Measurements from ENCODE around the gene IFNA2. TPM values are rescaled to one million over a fixed set of nuclear protein-coding genes. Genes with fewer than 3 reads are reported as not detected.

The IFNA2 gene
- total and polyA plus RNA-seq, 7 experiments from 2014 or later = not detected

- no peaks in the 10 kb centered on the region for H3K36me3 ChIP-seq (ENCODE audit: control insufficient read depth in 2 of 3, insufficient read depth in 3 of 3, low read length in 3 of 3)
- no peak overlapping the region for H3K27ac ChIP-seq (ENCODE audit: low read depth, low read length)
- ChIA-PET POLR2A (no interaction called here), CTCF (no interaction called here)
- H3K27me3 ChIP-seq (ENCODE audit: control insufficient read depth in 2 of 2, insufficient read depth in 2 of 2, low read length in 2 of 2) = no peaks in the 10 kb centered on the region
- H3K27ac Mint-ChIP-seq = no peak overlapping the region
- DNase-seq (no peak), ATAC-seq (no peak)
- intact Hi-C loops (cut with micrococcal nuclease) = no loop called here
- no peaks in the 10 kb centered on the region for H3K9me3 Mint-ChIP-seq
- no peaks in the 10 kb centered on the region for H3K9me3 ChIP-seq (ENCODE audit: control insufficient read depth in 2 of 3, low read length in 3 of 3)
- no peak overlapping the region for H3K4me3 ChIP-seq (ENCODE audit: low read length)
- peaks cover 0 to 18% (median 16%) of the 10 kb centered on the region in 7 donors for H3K4me1 Mint-ChIP-seq
- no peaks in the 10 kb centered on the region for H3K36me3 Mint-ChIP-seq
- H3K27me3 Mint-ChIP-seq = peaks cover 0 to 32% (median 5%) of the 10 kb centered on the region in 5 donors
- H3K4me1 ChIP-seq (ENCODE audit: control insufficient read depth in 2 of 2, insufficient read depth in 2 of 2, low read length in 2 of 2) = peaks cover 0 to 7% of the 10 kb centered on the region in 2 donors
- H3K4me3 Mint-ChIP-seq = no peak overlapping the region
Measured at GRCh38 chr9:21415493-21416267, 30.5 kb upstream of the IFNA2 start.

- no peaks in the 10 kb centered on the region for H3K9me3 Mint-ChIP-seq
- ChIA-PET CTCF (no interaction called here), POLR2A (no interaction called here)
Measured at GRCh38 chr9:21414220-21414940, 29.2 kb upstream of the IFNA2 start.

GRCh38 chr9:21413624-21414023 lies 28.4 kb upstream of the IFNA2 start:
- Histone ChIP-seq H3K4me1 (ENCODE audit: control insufficient read depth in 2 of 2, insufficient read depth in 2 of 2, low read length in 2 of 2) (peaks cover 0 to 7% of the 10 kb centered on the region in 2 donors), H3K9me3 (ENCODE audit: control insufficient read depth in 2 of 3, low read length in 3 of 3) (no peaks in the 10 kb centered on the region), H3K27me3 (ENCODE audit: control insufficient read depth in 2 of 2, insufficient read depth in 2 of 2, low read length in 2 of 2) (no peaks in the 10 kb centered on the region), H3K27ac (ENCODE audit: low read depth, low read length) (no peak overlapping the region), H3K4me3 (ENCODE audit: low read length) (no peak overlapping the region), H3K36me3 (ENCODE audit: control insufficient read depth in 2 of 3, insufficient read depth in 3 of 3, low read length in 3 of 3) (no peaks in the 10 kb centered on the region)
- no peaks in the 10 kb centered on the region for H3K9me3 Mint-ChIP-seq
- H3K36me3 Mint-ChIP-seq = no peaks in the 10 kb centered on the region
- intact Hi-C loops (cut with micrococcal nuclease) = no loop called here
- POLR2A ChIA-PET = no interaction called here
- CTCF ChIA-PET = no interaction called here
- H3K4me3 Mint-ChIP-seq = peak overlapping the region in 2 of 10 donors; percentile 17 to 36
- peaks cover 0 to 18% (median 16%) of the 10 kb centered on the region in 7 donors for H3K4me1 Mint-ChIP-seq
- no peak overlapping the region for H3K27ac Mint-ChIP-seq
- ATAC-seq (peak; percentile 70), DNase-seq (peak in 5 of 9 donors; percentile 14 to 31 (median 22))
- peaks cover 0 to 36% (median 10%) of the 10 kb centered on the region in 5 donors for H3K27me3 Mint-ChIP-seq

More at GRCh38 chr9:21414220-21414940, 29.2 kb upstream of the IFNA2 start:
- peaks cover 0 to 33% (median 10%) of the 10 kb centered on the region in 5 donors for H3K27me3 Mint-ChIP-seq
- H3K9me3 ChIP-seq (ENCODE audit: control insufficient read depth in 2 of 3, low read length in 3 of 3) = no peaks in the 10 kb centered on the region
- no peak overlapping the region for H3K4me3 ChIP-seq (ENCODE audit: low read length)
- no peak for DNase-seq
- H3K27ac ChIP-seq (ENCODE audit: low read depth, low read length) = no peak overlapping the region
- no peaks in the 10 kb centered on the region for H3K36me3 ChIP-seq (ENCODE audit: control insufficient read depth in 2 of 3, insufficient read depth in 3 of 3, low read length in 3 of 3)
- H3K27ac Mint-ChIP-seq = no peak overlapping the region
- peaks cover 0 to 7% of the 10 kb centered on the region in 2 donors for H3K4me1 ChIP-seq (ENCODE audit: control insufficient read depth in 2 of 2, insufficient read depth in 2 of 2, low read length in 2 of 2)
- H3K4me3 Mint-ChIP-seq = no peak overlapping the region
- no peaks in the 10 kb centered on the region for H3K36me3 Mint-ChIP-seq
- ATAC-seq = no peak
- intact Hi-C loops (cut with micrococcal nuclease) = no loop called here
- no peaks in the 10 kb centered on the region for H3K27me3 ChIP-seq (ENCODE audit: control insufficient read depth in 2 of 2, insufficient read depth in 2 of 2, low read length in 2 of 2)
- peaks cover 0 to 18% (median 16%) of the 10 kb centered on the region in 7 donors for H3K4me1 Mint-ChIP-seq

- DNase-seq = no peak
- ChIA-PET POLR2A (no interaction called here), CTCF (no interaction called here)
- Mint-ChIP-seq H3K36me3 (no peaks in the 10 kb centered on the region), H3K9me3 (no peaks in the 10 kb centered on the region), H3K27me3 (peaks cover 0 to 36% (median 10%) of the 10 kb centered on the region in 5 donors), H3K4me1 (peaks cover 0 to 18% (median 16%) of the 10 kb centered on the region in 7 donors), H3K4me3 (no peak overlapping the region), H3K27ac (no peak overlapping the region)
- Histone ChIP-seq H3K36me3 (ENCODE audit: control insufficient read depth in 2 of 3, insufficient read depth in 3 of 3, low read length in 3 of 3) (no peaks in the 10 kb centered on the region), H3K9me3 (ENCODE audit: control insufficient read depth in 2 of 3, low read length in 3 of 3) (no peaks in the 10 kb centered on the region), H3K27me3 (ENCODE audit: control insufficient read depth in 2 of 2, insufficient read depth in 2 of 2, low read length in 2 of 2) (no peaks in the 10 kb centered on the region), H3K4me3 (ENCODE audit: low read length) (no peak overlapping the region), H3K4me1 (ENCODE audit: control insufficient read depth in 2 of 2, insufficient read depth in 2 of 2, low read length in 2 of 2) (peaks cover 0 to 7% of the 10 kb centered on the region in 2 donors), H3K27ac (ENCODE audit: low read depth, low read length) (no peak overlapping the region)
- ATAC-seq = no peak
- intact Hi-C loops (cut with micrococcal nuclease) = no loop called here
Measured at GRCh38 chr9:21413151-21413550, 28.0 kb upstream of the IFNA2 start.

- intact Hi-C loops (cut with micrococcal nuclease) = no loop called here
- no peak overlapping the region for H3K27ac Mint-ChIP-seq
- no peak overlapping the region for H3K4me3 Mint-ChIP-seq
- no peaks in the 10 kb centered on the region for H3K36me3 Mint-ChIP-seq
- no peaks in the 10 kb centered on the region for H3K27me3 ChIP-seq (ENCODE audit: control insufficient read depth in 2 of 2, insufficient read depth in 2 of 2, low read length in 2 of 2)
- POLR2A ChIA-PET = interaction anchor here (0.6 kb wide), 1 partner anchor 322 kb away, joined by 3 read pairs; no protein-coding TSS in a partner anchor
- ATAC-seq (no peak), DNase-seq (no peak)
- no peak overlapping the region for H3K4me3 ChIP-seq (ENCODE audit: low read length)
- CTCF ChIA-PET = interaction anchor here (0.6 to 0.7 kb wide), 3 partner anchors 9 to 23 kb away, joined by 3 read pairs; no protein-coding TSS in a partner anchor
- peaks cover 0 to 18% (median 16%) of the 10 kb centered on the region in 7 donors for H3K4me1 Mint-ChIP-seq
- peaks cover 0 to 37% (median 10%) of the 10 kb centered on the region in 5 donors for H3K27me3 Mint-ChIP-seq
- no peaks in the 10 kb centered on the region for H3K36me3 ChIP-seq (ENCODE audit: control insufficient read depth in 2 of 3, insufficient read depth in 3 of 3, low read length in 3 of 3)
- no peak overlapping the region for H3K27ac ChIP-seq (ENCODE audit: low read depth, low read length)
- no peaks in the 10 kb centered on the region for H3K9me3 ChIP-seq (ENCODE audit: control insufficient read depth in 2 of 3, low read length in 3 of 3)
- no peaks in the 10 kb centered on the region for H3K9me3 Mint-ChIP-seq
- peaks cover 0 to 7% of the 10 kb centered on the region in 2 donors for H3K4me1 ChIP-seq (ENCODE audit: control insufficient read depth in 2 of 2, insufficient read depth in 2 of 2, low read length in 2 of 2)
Measured at GRCh38 chr9:21412107-21412506, 26.9 kb upstream of the IFNA2 start.

GRCh38 chr9:21408817-21409216 lies 23.6 kb upstream of the IFNA2 start, which contains the start of gene IFNA8:
Gene IFNA8 (plus strand): TSS chr9:21409117. CDS start chr9:21409177, 60 bp downstream.
- no peaks in the 10 kb centered on the region for H3K36me3 Mint-ChIP-seq
- H3K9me3 Mint-ChIP-seq = no peaks in the 10 kb centered on the region
- no peaks in the 10 kb centered on the region for H3K9me3 ChIP-seq (ENCODE audit: control insufficient read depth in 2 of 3, low read length in 3 of 3)
- no peak within 1 kb of the TSS for H3K27ac ChIP-seq (ENCODE audit: low read depth, low read length)
- H3K4me1 Mint-ChIP-seq = peaks cover 0 to 13% (median 11%) of the 10 kb centered on the region in 7 donors
- ATAC-seq = no peak
- ChIA-PET CTCF (interaction anchor here (0.7 kb wide), 1 partner anchor 38 kb away, joined by 3 read pairs; no protein-coding TSS in a partner anchor), POLR2A (no interaction called here)
- peaks cover 0 to 56% (median 17%) of the 10 kb centered on the region in 5 donors for H3K27me3 Mint-ChIP-seq
- H3K27me3 ChIP-seq (ENCODE audit: control insufficient read depth in 2 of 2, insufficient read depth in 2 of 2, low read length in 2 of 2) = no peaks in the 10 kb centered on the region
- H3K4me3 ChIP-seq (ENCODE audit: low read length) = no peak within 1 kb of the TSS
- peaks cover 0 to 5% of the 10 kb centered on the region in 2 donors for H3K4me1 ChIP-seq (ENCODE audit: control insufficient read depth in 2 of 2, insufficient read depth in 2 of 2, low read length in 2 of 2)
- intact Hi-C loops (cut with micrococcal nuclease) = no loop called here
- no peak within 1 kb of the TSS for H3K27ac Mint-ChIP-seq
- DNase-seq = no peak
- no peak within 1 kb of the TSS for H3K4me3 Mint-ChIP-seq
- H3K36me3 ChIP-seq (ENCODE audit: control insufficient read depth in 2 of 3, insufficient read depth in 3 of 3, low read length in 3 of 3) = no peaks in the 10 kb centered on the region
